ENCODE results near the gene PYROXD2.

- TF ChIP-seq ZFP3 (CRISPR knock-in tag; IDR thresholded peaks at IDR 0.05) (no peak), CSDC2 (CRISPR knock-in tag; IDR thresholded peaks at IDR 0.05) (no peak), RARB (CRISPR knock-in tag; IDR thresholded peaks at IDR 0.05) (no peak), TSHZ2 (CRISPR knock-in tag; IDR thresholded peaks at IDR 0.05) (no peak), ZC3H10 (CRISPR knock-in tag; IDR thresholded peaks at IDR 0.05) (no peak), TCF4 (CRISPR knock-in tag; IDR thresholded peaks at IDR 0.05; ENCODE audit: borderline replicate concordance) (no peak), TOX (CRISPR knock-in tag; IDR thresholded peaks at IDR 0.05; ENCODE audit: borderline replicate concordance) (no peak)
Measured at GRCh38 chr10:98366062-98366530, 48.9 kb downstream of the PYROXD2 start.

Measured in SK-N-SH treated with all-trans-retinoic acid at 6 μM for 48 hours (cell line).